NCI-H510A treated with DMSO at 0.1 percent for 48 hours (cell line): ENCODE data around the gene GANC.
"Not testable (repeated sequence)": the region's sequence is repeated elsewhere in the genome, so short reads cannot be mapped to it uniquely, and the experiment has no call there.

Source experiments
- DNase-seq: peaks from one replicate; lab custom pipeline; 2025; lab: John Stamatoyannopoulos, UW

Gene GANC

GRCh38 chr15:42272939-42273899, at the start of gene GANC, which contains the start of gene TMEM87A:
Gene GANC, plus strand, starts transcription at chr15:42273201. Its CDS starts 1,281 bp downstream, at chr15:42274482.
Gene TMEM87A, minus strand, starts transcription at chr15:42273433. Its CDS starts 35 bp downstream, at chr15:42273398.
- peak; percentile 98 for DNase-seq

- no peak for DNase-seq
Measured at GRCh38 chr15:42226648-42227047, 46.4 kb upstream of the GANC start.

GRCh38 chr15:42228036-42228435, 45.0 kb upstream of the GANC start:
- DNase-seq = no peak

- not testable (repeated sequence) for DNase-seq
Measured at GRCh38 chr15:42228981-42229380, 44.0 kb upstream of the GANC start.

GRCh38 chr15:42231088-42231487, 41.9 kb upstream of the GANC start:
- no peak for DNase-seq

GRCh38 chr15:42232606-42233005, 40.4 kb upstream of the GANC start:
- DNase-seq = no peak

- DNase-seq = no peak
Measured at GRCh38 chr15:42233107-42233506, 39.9 kb upstream of the GANC start.

- DNase-seq = peak; percentile 67
Measured at GRCh38 chr15:42239528-42240182, 33.3 kb upstream of the GANC start.

GRCh38 chr15:42240823-42241222, 32.2 kb upstream of the GANC start:
- no peak for DNase-seq

- DNase-seq = no peak
Measured at GRCh38 chr15:42253300-42253699, 19.7 kb upstream of the GANC start.

GRCh38 chr15:42264795-42265194, 8.2 kb upstream of the GANC start:
- no peak for DNase-seq

- DNase-seq = no peak
Measured at GRCh38 chr15:42267286-42267685, 5.7 kb upstream of the GANC start.

GRCh38 chr15:42270551-42270950, 2.5 kb upstream of the GANC start:
- DNase-seq = no peak

- no peak for DNase-seq
Measured at GRCh38 chr15:42270996-42271395, 2.0 kb upstream of the GANC start.

GRCh38 chr15:42273900-42274701, 1.1 kb downstream of the GANC start:
- DNase-seq = peak; percentile 65

GRCh38 chr15:42274702-42274989, 1.6 kb downstream of the GANC start:
- no peak for DNase-seq

GRCh38 chr15:42275780-42276391, 2.9 kb downstream of the GANC start:
- no peak for DNase-seq

- no peak for DNase-seq
Measured at GRCh38 chr15:42276762-42277161, 3.8 kb downstream of the GANC start.

GRCh38 chr15:42279234-42279723, 6.3 kb downstream of the GANC start:
- no peak for DNase-seq

GRCh38 chr15:42282344-42282743, 9.3 kb downstream of the GANC start:
- DNase-seq = peak; percentile 40

GRCh38 chr15:42282926-42283325, 9.9 kb downstream of the GANC start:
- DNase-seq = no peak

GRCh38 chr15:42283671-42284070, 10.7 kb downstream of the GANC start:
- DNase-seq = no peak
